OCI-LY7 (cell line): ENCODE measurements around the gene CEP83.

Experiments used
- EZH2phosphoT487 ChIP-seq: fragments of 200-600 bp; sonication (generic); IDR thresholded peaks from 2 replicates; pipeline ENCODE4 v1.6.1; 2018; ENCODE audit warnings: low read depth, borderline replicate concordance, mild to moderate bottlenecking, mixed run types, antibody characterized with exemption, low read length, moderate library complexity, mixed read lengths
- TF ChIP-seq, protein P1 (sequence below): fragments of 200-600 bp; sonication (generic); conservative IDR thresholded peaks from 2 replicates; pipeline ENCODE4 v1.5.1; 2014; ENCODE audit warnings: mild to moderate bottlenecking, antibody characterized with exemption, low read length, moderate library complexity, mixed read lengths

GRCh38 chr12:94509317-94509716, 49.6 kb upstream of the CEP83 start:
- TF ChIP-seq, protein P1, sequence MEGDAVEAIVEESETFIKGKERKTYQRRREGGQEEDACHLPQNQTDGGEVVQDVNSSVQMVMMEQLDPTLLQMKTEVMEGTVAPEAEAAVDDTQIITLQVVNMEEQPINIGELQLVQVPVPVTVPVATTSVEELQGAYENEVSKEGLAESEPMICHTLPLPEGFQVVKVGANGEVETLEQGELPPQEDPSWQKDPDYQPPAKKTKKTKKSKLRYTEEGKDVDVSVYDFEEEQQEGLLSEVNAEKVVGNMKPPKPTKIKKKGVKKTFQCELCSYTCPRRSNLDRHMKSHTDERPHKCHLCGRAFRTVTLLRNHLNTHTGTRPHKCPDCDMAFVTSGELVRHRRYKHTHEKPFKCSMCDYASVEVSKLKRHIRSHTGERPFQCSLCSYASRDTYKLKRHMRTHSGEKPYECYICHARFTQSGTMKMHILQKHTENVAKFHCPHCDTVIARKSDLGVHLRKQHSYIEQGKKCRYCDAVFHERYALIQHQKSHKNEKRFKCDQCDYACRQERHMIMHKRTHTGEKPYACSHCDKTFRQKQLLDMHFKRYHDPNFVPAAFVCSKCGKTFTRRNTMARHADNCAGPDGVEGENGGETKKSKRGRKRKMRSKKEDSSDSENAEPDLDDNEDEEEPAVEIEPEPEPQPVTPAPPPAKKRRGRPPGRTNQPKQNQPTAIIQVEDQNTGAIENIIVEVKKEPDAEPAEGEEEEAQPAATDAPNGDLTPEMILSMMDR, result no peak
- TF ChIP-seq EZH2phosphoT487, result no peak
